ENCODE results near the gene NACA2. TPM values are rescaled to one million over a fixed set of nuclear protein-coding genes. Genes with fewer than 3 reads are reported as not detected.

Gene NACA2
- total RNA-seq (2022; extraction: Qiagen RNA extraction) = not detected in 5 replicates

DNA sequence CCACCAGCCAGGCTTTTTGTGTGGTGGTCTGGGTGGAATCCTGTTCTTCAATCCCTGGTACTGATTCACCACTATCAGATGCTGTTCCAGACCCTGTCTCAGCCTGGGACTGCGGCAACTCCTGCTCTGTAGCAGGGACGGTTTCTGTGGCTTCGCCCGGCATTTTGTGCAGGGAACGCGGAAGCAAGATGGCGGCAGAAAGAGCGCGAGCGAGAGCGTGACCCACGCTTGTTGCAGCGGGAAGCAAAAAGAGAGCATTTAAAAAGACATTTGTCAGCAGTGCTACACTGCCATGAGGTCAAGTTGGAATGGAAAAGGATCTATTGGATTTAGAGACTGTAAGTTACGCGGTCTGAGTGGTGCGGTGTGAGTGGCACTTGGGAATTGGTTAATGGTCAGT is at the start of gene NACA2:
Gene NACA2 (minus strand): TSS at position 202 of the 400 bp plus-strand sequence. CDS start 39 bp downstream, at position 163.

Other genes with a start within 250 kb of the NACA2 start
- gene TBX2, start 191.4 kb downstream of the NACA2 start, total RNA-seq (2022; extraction: Qiagen RNA extraction) = 4.5 to 7.6 TPM (median 7.0 TPM) in 5 replicates
- 0.05 to 0.31 TPM (median 0.12 TPM) in 5 replicates for gene TBX4, start 138.8 kb downstream of the NACA2 start, total RNA-seq (2022; extraction: Qiagen RNA extraction)

Data from A549 treated with CORT108297 at 1 μM for 4 hours (cell line).